Upper lobe of left lung (tissue), 4 donors: ENCODE results near the gene NCOA1.

Source experiments
- EP300 ChIP-seq, 4 donors: sonication (generic); formaldehyde crosslinking; IDR thresholded peaks; one replicate each; pipeline ENCODE4 v1.5.1; 2017; ENCODE audit warnings: antibody characterized with exemption in 4 of 4, control low read depth in 2 of 4
- POLR2A ChIP-seq, 4 donors: fragments of 450-650 bp; IDR thresholded peaks; one replicate each; pipeline ENCODE4 v1.5.1; 2016 to 2017; ENCODE audit warnings: antibody characterized with exemption in 4 of 4, mild to moderate bottlenecking in 2 of 4
- POLR2AphosphoS5 ChIP-seq, 2 donors: sonication (generic); formaldehyde crosslinking; IDR thresholded peaks; one replicate each; pipeline ENCODE4 v1.5.1; 2017; ENCODE audit warnings: antibody characterized with exemption in 2 of 2
- TF ChIP-seq, protein P1 (sequence below), 6 experiments: fragments of 450-650 bp in 4 of 6; fragments of 200-600 bp in 2 of 6; sonication (generic) in 2 of 6; IDR thresholded peaks; one replicate each; pipeline ENCODE4 v1.5.1; 2016 to 2019; ENCODE audit warnings: antibody characterized with exemption in 6 of 6

DNA sequence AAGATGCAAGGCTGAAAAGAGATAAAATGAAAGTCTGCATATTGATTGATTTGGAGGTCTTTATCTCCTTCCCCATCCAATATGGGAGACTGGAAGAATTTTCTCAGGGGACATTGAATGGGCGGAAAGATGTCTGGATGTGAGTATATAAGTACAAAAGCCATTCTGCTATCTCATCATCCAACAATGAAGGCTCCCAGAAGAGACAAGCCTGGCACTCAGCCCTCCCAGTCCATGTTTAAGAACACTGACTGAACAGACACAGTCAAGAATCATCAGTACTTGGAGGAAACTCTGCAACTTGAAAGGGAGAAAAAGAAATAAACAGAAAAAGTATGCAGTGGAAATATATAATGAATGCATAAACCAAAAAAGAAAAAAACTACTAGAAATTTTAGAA lies 221.2 kb downstream of the NCOA1 start:
- TF ChIP-seq EP300 (IDR thresholded peaks at IDR 0.05) (no peak), POLR2A (IDR thresholded peaks at IDR 0.05) (no peak), POLR2AphosphoS5 (IDR thresholded peaks at IDR 0.05) (no peak)
- TF ChIP-seq, protein P1, sequence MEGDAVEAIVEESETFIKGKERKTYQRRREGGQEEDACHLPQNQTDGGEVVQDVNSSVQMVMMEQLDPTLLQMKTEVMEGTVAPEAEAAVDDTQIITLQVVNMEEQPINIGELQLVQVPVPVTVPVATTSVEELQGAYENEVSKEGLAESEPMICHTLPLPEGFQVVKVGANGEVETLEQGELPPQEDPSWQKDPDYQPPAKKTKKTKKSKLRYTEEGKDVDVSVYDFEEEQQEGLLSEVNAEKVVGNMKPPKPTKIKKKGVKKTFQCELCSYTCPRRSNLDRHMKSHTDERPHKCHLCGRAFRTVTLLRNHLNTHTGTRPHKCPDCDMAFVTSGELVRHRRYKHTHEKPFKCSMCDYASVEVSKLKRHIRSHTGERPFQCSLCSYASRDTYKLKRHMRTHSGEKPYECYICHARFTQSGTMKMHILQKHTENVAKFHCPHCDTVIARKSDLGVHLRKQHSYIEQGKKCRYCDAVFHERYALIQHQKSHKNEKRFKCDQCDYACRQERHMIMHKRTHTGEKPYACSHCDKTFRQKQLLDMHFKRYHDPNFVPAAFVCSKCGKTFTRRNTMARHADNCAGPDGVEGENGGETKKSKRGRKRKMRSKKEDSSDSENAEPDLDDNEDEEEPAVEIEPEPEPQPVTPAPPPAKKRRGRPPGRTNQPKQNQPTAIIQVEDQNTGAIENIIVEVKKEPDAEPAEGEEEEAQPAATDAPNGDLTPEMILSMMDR (IDR thresholded peaks at IDR 0.05), result no peak
